SIG-M5 (cell line): ENCODE data around the gene MLST8.
"Not testable (repeated sequence)": the region's sequence is repeated elsewhere in the genome, so short reads cannot be mapped to it uniquely, and the experiment has no call there.

ENCODE experiments used
- DNase-seq: peaks from one replicate; lab custom pipeline; 2025; lab: John Stamatoyannopoulos, UW

The MLST8 gene

DNA sequence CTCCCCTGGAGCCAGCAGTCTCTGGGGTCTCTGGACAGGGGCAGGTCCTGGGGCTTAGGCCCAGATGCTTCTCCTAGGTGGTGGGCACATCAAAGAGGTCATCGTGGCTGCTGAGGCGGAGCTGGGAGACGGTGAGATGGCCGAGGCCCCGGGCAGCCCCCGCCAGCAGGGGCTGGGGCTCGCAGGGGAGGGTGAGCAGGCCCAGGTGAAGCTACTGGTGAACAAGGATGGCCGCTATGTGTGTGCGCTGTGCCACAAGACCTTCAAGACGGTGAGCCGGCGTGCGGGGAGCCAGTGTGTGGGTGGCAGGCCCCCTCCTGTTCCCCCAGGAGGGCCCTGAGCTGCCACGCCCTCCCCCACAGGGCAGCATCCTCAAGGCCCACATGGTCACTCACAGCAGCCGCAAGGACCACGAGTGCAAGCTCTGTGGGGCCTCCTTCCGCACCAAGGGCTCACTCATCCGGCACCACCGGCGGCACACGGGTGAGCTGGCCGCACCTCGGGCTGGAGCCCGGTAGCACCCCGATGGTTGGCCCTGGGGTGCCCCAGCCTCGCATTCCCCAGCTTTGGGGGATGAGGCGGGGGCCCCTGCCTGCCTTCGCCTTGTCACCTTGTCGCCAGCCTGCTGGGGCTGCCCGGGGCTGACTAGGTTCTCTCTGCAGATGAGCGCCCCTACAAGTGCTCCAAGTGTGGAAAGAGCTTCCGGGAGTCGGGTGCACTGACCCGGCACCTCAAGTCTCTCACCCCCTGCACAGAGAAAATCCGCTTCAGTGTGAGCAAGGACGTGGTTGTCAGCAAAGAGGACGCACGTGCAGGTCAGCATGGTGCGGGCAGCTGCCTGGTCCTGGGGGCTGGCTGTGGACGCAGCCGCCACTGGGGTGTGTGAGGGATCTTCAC lies 27.1 kb downstream of the MLST8 start:
- no peak for DNase-seq

DNA sequence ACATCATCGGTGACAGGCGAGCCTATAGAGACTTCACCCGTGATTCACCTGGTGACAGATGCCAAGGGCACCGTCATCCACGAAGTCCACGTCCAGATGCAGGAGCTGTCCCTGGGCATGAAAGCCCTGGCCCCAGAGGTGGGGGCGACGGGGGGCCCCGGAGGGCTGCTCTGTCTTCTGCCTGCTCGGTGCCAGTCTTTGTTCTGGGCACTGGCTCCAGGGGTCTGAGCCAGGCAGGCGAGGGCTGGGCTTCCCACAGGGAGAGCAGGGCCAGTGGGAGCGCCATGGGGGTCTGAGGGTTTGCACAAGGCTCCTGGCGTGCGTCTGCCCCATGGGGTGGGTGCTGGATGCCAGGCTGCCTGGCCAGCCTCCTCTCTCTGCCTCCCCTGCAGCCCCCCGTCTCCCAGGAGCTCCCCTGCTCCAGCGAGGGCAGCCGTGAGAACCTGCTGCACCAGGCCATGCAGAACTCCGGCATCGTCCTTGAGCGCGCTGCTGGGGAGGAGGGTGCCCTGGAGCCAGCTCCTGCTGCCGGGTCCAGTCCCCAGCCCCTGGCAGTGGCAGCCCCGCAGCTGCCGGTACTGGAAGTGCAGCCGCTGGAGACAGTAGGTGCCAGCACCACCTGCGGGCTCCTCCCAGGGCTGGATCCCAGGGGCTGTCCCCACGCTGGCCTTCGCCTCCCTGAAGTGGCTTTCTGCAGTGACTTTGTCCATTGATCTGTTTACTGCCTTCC lies 28.0 kb downstream of the MLST8 start:
- no peak for DNase-seq

DNA sequence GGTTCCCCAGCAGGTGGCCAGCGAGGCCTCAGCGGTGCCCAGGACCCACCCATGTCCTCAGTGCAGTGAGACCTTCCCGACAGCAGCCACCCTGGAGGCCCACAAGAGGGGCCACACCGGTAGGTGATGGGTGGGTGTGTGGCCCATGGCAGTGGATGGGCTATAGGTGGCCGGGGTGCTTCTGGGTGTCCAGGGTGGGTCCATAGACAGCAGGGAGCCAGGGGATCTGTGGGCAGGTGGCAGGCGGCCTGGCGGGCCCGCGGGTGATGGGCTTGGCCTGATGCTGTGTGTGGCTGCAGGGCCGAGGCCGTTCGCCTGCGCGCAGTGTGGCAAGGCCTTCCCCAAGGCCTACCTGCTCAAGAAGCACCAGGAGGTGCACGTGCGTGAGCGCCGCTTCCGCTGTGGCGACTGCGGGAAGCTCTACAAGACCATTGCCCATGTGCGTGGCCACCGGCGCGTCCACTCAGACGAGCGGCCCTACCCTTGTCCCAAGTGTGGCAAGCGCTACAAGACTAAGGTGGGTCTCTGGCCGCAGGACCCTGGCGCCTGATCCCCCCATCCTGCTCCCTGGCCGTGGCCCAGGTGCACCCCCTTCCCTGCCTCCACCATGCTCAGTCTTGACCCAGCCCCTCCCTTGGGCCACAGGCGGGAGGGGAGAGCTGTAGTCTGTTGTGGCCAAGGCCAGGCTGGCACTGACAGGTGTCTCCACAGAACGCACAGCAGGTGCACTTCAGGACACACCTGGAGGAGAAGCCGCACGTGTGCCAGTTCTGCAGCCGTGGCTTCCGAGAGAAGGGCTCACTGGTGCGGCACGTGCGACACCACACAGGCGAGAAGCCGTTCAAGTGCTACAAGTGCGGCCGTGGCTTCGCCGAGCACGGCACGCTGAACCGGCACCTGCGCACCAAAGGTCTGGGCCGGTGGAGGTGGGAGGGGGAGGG lies 28.9 kb downstream of the MLST8 start:
- DNase-seq, result no peak

DNA sequence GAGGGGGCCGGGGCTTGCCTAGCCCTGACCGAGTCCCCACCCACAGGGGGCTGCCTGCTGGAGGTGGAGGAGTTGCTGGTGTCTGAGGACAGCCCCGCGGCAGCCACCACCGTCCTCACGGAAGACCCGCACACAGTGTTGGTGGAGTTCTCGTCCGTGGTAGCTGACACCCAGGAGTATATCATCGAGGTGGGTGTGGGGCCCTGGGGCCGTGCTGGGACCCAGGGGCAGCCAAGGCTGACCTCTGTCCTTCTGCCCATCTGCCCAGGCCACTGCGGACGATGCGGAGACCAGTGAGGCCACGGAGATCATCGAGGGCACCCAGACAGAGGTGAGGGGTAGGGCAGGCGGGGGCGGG lies 29.5 kb downstream of the MLST8 start:
- no peak for DNase-seq

DNA sequence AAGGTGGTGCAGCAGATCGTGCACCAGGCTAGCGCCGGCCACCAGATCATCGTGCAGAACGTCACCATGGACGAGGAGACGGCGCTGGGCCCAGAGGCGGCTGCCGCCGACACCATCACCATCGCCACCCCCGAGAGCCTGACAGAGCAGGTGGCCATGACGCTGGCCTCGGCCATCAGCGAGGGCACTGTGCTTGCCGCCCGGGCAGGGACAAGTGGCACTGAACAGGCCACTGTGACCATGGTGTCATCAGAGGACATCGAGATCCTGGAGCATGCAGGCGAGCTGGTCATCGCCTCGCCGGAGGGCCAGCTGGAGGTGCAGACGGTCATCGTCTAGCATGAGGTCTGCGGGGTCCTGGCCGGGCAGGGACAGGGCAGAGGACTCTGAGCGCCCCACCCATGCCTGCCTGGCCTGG lies 30.0 kb downstream of the MLST8 start:
- no peak for DNase-seq

DNA sequence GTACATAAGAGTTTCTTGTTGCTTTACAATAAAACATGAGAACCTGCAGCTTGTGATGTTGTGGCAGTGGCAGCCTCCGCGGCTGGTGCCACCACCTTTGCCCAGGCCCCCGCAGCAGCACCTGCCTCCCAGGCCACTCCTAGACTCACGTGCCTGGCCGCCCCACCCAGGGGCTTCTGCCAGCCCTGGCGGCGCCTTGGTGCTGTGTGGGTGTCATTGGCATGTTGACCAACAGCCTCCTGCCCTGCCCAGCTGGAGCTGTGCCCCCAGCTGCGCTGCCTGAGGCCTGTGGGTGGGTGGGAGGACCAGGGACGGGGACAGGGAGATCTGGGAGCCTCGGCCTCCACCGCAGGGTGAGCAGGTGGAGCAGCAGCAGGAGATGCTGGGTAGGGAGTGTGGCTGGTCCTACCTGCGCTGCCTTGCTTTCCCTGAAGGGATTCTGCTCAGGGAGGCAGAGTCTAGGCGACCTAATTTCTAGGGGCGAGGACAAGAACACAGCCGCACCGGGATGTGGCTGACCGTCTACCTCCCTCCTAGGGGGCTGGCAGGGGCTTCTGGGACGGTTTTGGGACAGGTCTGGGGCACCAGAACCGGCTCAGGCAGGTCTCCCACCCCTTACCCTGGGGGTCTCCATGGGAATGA lies 30.6 kb downstream of the MLST8 start:
- no peak for DNase-seq

DNA sequence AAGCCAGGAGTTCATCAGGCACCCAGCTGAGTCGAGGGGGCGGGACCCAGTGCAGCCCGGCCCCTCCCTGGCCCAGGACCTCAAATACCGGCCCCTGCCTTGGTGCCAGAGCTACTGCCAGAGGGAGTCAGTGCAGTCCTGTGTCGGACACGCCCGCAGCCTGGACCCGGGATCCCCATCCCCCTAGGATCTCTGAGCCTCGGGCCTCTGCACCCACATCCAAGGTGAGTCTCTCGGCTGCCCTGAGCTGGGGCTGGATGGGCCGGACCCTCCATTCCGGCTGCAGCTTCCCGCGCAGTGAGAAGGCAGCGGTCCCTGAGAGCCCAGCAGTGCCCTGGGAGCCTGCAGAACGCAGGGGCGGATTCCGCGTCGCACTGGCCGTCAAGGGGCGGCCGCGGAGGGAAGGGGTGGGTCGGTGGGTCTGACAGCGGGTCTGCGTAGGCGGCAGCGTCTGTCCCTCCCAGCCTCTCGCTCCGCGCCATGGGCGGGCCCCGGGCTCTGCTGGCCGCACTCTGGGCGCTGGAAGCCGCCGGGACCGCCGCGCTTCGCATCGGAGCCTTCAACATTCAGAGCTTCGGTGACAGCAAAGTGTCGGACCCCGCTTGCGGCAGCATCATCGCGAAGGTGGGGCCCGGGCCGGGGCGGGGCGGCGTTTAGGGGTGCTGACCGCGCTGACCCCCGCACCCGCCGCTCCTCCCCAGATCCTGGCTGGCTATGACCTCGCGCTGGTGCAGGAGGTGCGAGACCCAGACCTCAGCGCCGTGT lies 31.3 kb downstream of the MLST8 start, which contains the start of gene DNASE1L2:
TSS of gene DNASE1L2 (plus strand) at position 108 of the 765 bp plus-strand sequence. CDS start at position 481, 373 bp downstream.
- no peak for DNase-seq

DNA sequence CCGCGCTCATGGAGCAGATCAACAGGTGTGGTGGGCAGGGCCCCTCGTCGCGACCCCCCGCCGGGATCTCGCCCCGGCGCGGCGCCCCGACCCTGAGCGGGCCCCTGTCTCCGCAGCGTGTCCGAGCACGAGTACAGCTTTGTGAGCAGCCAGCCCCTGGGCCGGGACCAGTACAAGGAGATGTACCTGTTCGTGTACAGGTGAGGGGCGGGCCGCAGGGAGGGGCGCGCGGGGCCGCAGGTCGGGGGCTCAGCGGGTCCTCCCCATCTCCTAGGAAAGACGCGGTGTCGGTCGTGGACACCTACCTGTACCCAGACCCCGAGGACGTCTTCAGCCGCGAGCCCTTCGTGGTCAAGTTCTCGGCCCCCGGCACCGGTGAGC lies 31.8 kb downstream of the MLST8 start:
- no peak for DNase-seq

DNA sequence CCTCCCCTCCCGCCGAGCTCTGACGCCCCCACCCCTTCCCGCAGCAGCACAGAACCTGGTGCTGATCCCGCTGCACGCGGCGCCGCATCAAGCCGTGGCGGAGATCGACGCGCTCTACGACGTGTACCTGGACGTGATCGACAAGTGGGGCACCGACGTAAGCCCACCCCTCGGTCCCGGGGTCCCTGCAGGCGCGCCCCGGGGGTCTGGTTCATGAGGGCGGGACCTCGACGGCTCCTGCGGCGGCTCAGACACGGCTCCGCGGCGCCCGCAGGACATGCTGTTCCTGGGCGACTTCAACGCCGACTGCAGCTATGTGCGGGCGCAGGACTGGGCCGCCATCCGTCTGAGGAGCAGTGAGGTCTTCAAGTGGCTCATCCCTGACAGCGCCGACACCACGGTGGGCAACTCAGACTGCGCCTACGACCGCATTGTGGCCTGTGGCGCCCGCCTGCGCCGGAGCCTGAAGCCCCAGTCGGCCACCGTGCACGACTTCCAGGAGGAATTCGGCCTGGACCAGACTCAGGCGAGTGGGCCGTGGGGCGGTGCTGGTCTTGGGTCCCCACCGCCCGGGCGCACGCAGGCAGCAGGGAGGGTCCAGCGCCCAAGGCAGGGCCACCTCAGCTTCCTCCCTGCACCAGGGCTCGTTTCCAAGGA lies 32.4 kb downstream of the MLST8 start:
- no peak for DNase-seq

DNA sequence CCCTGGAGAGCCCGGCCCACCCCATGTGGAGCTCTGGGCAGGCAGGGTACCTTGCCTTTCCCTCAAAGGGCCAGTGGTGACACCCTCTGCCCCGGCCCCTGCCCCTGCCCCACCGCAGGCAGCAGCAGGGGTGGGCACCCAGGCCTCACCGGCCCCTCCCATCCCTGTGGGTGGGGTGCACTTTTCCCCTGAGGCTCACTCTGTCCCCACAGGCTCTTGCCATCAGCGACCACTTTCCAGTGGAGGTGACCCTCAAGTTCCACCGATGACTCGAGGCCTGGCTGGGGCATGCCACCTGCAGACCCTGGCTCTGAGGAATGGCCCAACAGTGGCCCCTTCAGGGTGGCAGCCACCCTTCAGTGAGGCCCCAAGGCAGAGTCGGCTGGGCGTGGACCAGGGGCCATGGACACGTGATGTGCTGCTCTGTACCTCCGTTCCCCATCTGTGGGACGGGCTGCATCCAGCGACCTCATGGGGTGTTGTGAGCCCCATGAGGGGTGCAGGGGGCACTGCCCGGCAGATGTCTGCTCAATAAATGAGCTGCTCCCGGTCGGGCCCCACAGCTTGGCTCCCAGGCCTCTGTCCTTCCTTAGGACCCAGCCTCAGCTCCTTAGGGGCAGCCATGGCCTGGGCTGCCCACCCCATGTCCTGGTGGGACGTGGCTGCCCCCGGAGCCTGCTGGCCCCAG lies 33.0 kb downstream of the MLST8 start:
- no peak for DNase-seq

DNA sequence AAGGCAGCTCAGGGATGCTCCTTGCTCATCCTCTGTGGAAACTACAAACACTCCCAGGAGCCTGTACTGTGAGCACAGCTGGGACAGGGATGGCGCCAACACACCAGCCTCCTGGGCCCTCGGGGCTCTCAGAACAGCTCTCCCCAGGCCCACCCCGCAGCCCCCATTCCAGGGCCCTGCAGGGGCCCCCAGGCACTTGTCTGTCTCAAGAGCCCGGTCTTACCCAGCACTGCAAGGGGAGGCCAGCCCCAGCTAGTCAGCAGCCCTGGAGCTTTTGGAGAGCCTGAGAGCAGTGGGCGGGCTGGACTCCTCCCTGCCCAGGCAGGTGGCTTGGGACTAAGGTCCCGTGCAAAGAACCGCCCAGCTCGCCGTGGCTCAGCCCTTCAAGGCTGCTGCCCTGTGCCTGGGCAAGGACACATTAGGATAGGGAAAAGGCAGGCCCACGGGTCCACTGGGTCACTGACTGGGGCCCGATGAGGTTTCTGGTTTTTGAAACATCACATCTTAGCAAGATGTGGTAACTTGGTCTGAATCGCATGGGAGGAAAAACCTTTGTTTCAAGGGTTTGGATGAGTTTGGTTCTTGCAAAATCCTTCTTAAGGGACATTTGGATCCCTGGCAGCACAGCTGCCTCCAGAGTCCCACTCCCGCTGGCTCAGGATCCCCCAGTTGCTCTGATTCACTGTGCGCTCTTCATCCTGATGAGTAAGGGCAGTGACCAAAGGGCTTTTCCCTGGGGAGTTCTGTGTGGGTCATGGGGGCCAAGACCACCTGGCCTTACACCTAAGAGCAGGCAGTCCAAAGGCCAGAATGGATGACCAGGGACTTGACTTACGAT lies 33.8 kb downstream of the MLST8 start:
- no peak for DNase-seq

DNA sequence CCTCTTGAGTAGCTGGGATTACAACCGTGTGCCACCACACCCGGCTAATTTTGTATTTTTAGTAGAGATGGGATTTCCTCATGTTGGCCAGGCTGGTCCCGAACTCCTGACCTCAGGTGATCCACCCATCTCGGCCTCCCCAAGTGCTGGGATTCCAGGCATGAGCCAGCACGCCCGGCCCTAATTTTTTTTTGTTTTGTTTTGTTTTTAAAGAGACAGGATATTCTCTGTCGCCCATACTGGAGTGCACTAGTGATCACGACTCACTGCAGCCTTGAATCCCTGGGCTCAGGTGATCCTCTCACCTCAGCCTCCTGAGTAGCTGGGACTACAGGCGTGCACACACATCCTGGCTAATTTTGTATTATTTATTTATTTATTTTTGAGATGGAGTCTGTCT lies 35.1 kb downstream of the MLST8 start:
- not testable (repeated sequence) for DNase-seq

DNA sequence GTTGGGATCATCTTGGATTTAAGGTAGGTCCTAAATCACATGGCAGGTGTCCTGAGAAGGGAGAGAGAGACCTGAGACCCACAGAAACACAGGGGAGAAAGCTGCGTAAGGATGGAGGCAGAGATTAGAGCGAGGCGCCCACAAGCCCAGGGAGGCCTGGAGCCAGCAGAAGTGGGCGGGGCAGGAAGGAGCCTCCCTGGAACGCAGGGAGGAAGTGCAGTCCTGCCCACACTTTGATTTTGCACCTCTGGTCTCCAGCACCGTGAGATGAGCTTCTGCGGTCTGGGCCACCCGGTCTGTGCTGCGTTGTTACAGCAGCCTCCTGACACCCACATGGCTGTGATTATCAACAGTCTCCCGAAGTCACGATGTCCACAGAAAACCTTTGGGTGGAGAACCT lies 37.3 kb downstream of the MLST8 start:
- no peak for DNase-seq

DNA sequence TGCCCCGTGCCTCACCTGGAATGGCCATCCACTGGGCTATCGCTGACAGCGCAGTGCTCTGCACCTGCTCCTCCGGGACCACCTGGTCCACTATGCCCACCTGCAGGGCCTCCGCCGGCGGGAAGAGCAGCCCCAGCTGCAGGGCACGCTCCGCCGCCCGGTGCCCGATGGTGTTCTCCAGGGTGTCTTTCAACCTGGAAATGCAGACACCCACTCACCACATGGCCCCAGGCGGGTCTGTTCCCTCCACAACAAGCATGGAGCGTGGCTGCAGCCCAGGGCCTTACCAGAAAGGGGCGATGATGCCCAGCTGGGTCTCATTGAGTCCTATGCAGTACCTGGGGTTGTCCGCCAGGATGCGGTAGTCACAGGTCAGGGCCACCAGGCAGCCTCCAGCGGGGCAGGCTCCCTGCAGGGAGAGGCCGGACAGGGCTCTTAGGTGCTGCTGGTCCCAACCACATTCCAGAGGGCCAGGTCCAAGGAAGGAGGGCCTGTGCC lies 37.8 kb downstream of the MLST8 start:
- DNase-seq, result no peak

DNA sequence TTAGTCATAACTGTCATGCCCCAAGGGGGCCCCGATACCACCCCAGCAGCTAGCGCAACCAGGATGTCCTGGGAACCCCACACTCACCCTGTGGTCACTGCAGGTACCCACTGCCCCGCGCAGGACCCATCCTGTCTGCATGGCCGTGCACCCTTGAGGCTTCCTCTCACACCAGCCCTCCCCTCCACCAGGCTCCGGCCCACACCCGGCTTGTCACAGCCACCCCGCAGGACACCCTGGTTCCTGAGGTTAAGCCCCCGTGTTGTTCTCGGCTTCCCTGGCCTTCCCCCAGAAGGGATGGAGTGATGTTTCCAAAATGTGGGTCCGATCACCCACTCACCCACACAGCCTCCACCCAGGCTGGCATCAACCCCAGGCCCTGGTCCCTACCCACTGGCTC lies 38.5 kb downstream of the MLST8 start:
- no peak for DNase-seq

DNA sequence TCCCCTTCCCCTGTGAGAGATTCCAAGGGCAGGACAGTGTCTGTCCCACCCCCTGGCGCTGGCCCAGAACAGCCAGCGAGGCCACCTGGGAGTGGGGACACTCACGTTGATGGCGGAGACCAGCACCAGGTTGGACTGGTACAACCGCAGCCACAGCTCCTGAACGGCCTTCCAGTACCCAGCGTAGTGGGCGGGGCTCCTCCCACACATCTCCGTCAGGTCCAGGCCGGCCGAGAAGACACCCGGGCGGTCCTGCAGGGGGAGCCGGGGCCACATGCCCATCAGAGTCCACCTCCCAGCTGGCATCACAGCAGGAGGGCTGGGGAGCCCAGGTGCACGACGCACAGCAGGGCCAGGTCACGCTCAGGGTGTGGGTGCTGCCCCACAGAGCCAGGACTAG lies 39.0 kb downstream of the MLST8 start:
- no peak for DNase-seq

DNA sequence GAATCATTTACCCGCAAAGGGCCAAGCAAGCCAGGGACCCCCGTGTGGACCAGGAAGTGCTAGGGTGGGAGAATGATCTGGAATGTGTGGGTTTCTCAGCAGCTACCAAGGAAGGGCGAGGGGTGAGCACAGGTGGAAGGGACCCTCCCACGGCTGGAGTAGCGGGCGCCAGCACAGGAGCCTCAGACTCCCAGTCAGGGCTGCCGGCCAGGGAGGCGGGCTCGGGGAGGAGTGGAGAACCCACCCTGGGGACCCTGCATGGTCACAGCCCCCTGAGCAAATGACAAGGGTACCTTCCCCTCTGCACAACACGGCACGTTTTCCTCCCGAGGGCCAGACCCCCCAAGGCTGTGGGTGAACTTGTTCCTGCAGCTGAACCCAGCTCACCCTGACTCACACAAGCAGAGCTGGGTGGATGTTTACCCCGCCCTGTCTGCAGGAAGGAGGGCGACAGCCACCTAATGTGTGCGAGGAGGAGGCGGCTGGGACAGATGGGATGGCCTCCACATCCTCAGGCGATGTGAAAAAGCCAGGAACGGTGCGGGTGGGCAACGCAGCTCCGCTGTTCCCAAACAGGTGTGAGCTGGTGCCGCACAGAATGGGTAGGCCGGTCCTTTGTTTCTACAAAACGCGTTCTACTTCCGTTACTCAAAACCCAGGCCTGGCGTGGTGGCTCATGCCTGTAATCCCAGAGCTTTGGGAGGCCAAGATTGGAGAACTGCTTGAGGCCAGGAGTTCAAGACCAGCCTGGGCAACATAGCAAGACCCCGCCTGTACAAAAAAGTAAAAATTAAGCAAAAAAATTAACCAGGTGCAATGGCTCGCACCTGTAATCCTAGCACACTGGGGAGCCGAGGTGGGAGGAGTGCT lies 39.9 kb downstream of the MLST8 start:
- no peak for DNase-seq
